ENCODE data around the gene KCNK1.
"Not testable (repeated sequence)": the region's sequence is repeated elsewhere in the genome, so short reads cannot be mapped to it uniquely, and the experiment has no call there.

The KCNK1 gene

GRCh38 chr1:233587958-233588799 lies 25.7 kb upstream of the KCNK1 start:
- in situ Hi-C loops (cut with HindIII; ENCODE audit: low pct_unique_long_range_greater_than_20kb, low sequenced_read_pairs) = no loop called here
- no peak for TF ChIP-seq JUND (IDR thresholded peaks at IDR 0.05; ENCODE audit: low read depth)
- no peak for DNase-seq (ENCODE audit: low read depth in 1 of 2, low spot score in 1 of 2)

GRCh38 chr1:233597489-233597901 lies 16.4 kb upstream of the KCNK1 start:
- TF ChIP-seq JUND (IDR thresholded peaks at IDR 0.05; ENCODE audit: low read depth) = no peak
- in situ Hi-C loops (cut with HindIII; ENCODE audit: low pct_unique_long_range_greater_than_20kb, low sequenced_read_pairs) = no loop called here
- DNase-seq (ENCODE audit: low read depth in 1 of 2, low spot score in 1 of 2) = no peak

GRCh38 chr1:233598891-233599541 lies 14.9 kb upstream of the KCNK1 start:
- in situ Hi-C loops (cut with HindIII; ENCODE audit: low pct_unique_long_range_greater_than_20kb, low sequenced_read_pairs) = no loop called here
- TF ChIP-seq JUND (IDR thresholded peaks at IDR 0.05; ENCODE audit: low read depth) = no peak
- DNase-seq (ENCODE audit: low read depth in 1 of 2, low spot score in 1 of 2) = no peak

- no peak for TF ChIP-seq JUND (IDR thresholded peaks at IDR 0.05; ENCODE audit: low read depth)
- in situ Hi-C loops (cut with HindIII; ENCODE audit: low pct_unique_long_range_greater_than_20kb, low sequenced_read_pairs) = no loop called here
- DNase-seq (ENCODE audit: low read depth in 1 of 2, low spot score in 1 of 2) = no peak
Measured at GRCh38 chr1:233599542-233600073, 14.3 kb upstream of the KCNK1 start.

GRCh38 chr1:233600488-233600887 lies 13.4 kb upstream of the KCNK1 start:
- TF ChIP-seq JUND (IDR thresholded peaks at IDR 0.05; ENCODE audit: low read depth) = no peak
- no peak for DNase-seq (ENCODE audit: low read depth in 1 of 2, low spot score in 1 of 2)
- in situ Hi-C loops (cut with HindIII; ENCODE audit: low pct_unique_long_range_greater_than_20kb, low sequenced_read_pairs) = no loop called here

GRCh38 chr1:233603478-233603877 lies 10.4 kb upstream of the KCNK1 start:
- DNase-seq (ENCODE audit: low read depth in 1 of 2, low spot score in 1 of 2) = no peak
- no peak for TF ChIP-seq JUND (IDR thresholded peaks at IDR 0.05; ENCODE audit: low read depth)
- in situ Hi-C loops (cut with HindIII; ENCODE audit: low pct_unique_long_range_greater_than_20kb, low sequenced_read_pairs) = no loop called here

GRCh38 chr1:233605205-233605604 lies 8.7 kb upstream of the KCNK1 start:
- TF ChIP-seq JUND (IDR thresholded peaks at IDR 0.05; ENCODE audit: low read depth) = no peak
- no peak for DNase-seq (ENCODE audit: low read depth in 1 of 2, low spot score in 1 of 2)
- in situ Hi-C loops (cut with HindIII; ENCODE audit: low pct_unique_long_range_greater_than_20kb, low sequenced_read_pairs) = no loop called here

- in situ Hi-C loops (cut with HindIII; ENCODE audit: low pct_unique_long_range_greater_than_20kb, low sequenced_read_pairs) = no loop called here
- no peak for TF ChIP-seq JUND (IDR thresholded peaks at IDR 0.05; ENCODE audit: low read depth)
- no peak for DNase-seq (ENCODE audit: low read depth in 1 of 2, low spot score in 1 of 2)
Measured at GRCh38 chr1:233606813-233607212, 7.1 kb upstream of the KCNK1 start.

GRCh38 chr1:233607252-233608119 lies 6.4 kb upstream of the KCNK1 start:
- no peak for TF ChIP-seq JUND (IDR thresholded peaks at IDR 0.05; ENCODE audit: low read depth)
- peak in 1 of 2 experiments; percentile 41 for DNase-seq (ENCODE audit: low read depth in 1 of 2, low spot score in 1 of 2)
- in situ Hi-C loops (cut with HindIII; ENCODE audit: low pct_unique_long_range_greater_than_20kb, low sequenced_read_pairs) = no loop called here

GRCh38 chr1:233608988-233609387 lies 4.9 kb upstream of the KCNK1 start:
- TF ChIP-seq JUND (IDR thresholded peaks at IDR 0.05; ENCODE audit: low read depth) = no peak
- in situ Hi-C loops (cut with HindIII; ENCODE audit: low pct_unique_long_range_greater_than_20kb, low sequenced_read_pairs) = no loop called here
- DNase-seq (ENCODE audit: low read depth in 1 of 2, low spot score in 1 of 2) = no peak

- in situ Hi-C loops (cut with HindIII; ENCODE audit: low pct_unique_long_range_greater_than_20kb, low sequenced_read_pairs) = no loop called here
- TF ChIP-seq JUND (IDR thresholded peaks at IDR 0.05; ENCODE audit: low read depth) = no peak
Measured at GRCh38 chr1:233609926-233610325, 4.0 kb upstream of the KCNK1 start.

GRCh38 chr1:233610628-233611027 lies 3.3 kb upstream of the KCNK1 start:
- DNase-seq (ENCODE audit: low read depth in 1 of 2, low spot score in 1 of 2) = no peak
- no peak for TF ChIP-seq JUND (IDR thresholded peaks at IDR 0.05; ENCODE audit: low read depth)
- in situ Hi-C loops (cut with HindIII; ENCODE audit: low pct_unique_long_range_greater_than_20kb, low sequenced_read_pairs) = no loop called here

More at GRCh38 chr1:233609926-233610325, 4.0 kb upstream of the KCNK1 start:
- no peak for DNase-seq (ENCODE audit: low read depth in 1 of 2, low spot score in 1 of 2)

- DNase-seq (ENCODE audit: low read depth in 1 of 2, low spot score in 1 of 2); in situ Hi-C loops (cut with HindIII; ENCODE audit: low pct_unique_long_range_greater_than_20kb, low sequenced_read_pairs): not testable (repeated sequence)
Measured at GRCh38 chr1:233611363-233611762, 2.5 kb upstream of the KCNK1 start.
